Stomach (tissue), 4 donors: Measurements from ENCODE around the gene WNK1.

Experiments used
- POLR2A ChIP-seq, 4 donors: fragments of 450-650 bp; IDR thresholded peaks; one replicate each; pipeline ENCODE4 v1.6.1; 2016; ENCODE audit warnings: antibody characterized with exemption in 4 of 4, control low read depth in 2 of 4, mild to moderate bottlenecking in 1 of 4, moderate library complexity in 1 of 4
- TF ChIP-seq, protein P1 (sequence below), 7 experiments: fragments of 450-650 bp in 4 of 7; fragments of 200-600 bp in 3 of 7; sonication (generic) in 3 of 7; IDR thresholded peaks; one replicate each; pipeline ENCODE4 v1.5.1; 2016 to 2019; ENCODE audit warnings: antibody characterized with exemption in 7 of 7, control low read depth in 2 of 7, mild to moderate bottlenecking in 1 of 7

DNA sequence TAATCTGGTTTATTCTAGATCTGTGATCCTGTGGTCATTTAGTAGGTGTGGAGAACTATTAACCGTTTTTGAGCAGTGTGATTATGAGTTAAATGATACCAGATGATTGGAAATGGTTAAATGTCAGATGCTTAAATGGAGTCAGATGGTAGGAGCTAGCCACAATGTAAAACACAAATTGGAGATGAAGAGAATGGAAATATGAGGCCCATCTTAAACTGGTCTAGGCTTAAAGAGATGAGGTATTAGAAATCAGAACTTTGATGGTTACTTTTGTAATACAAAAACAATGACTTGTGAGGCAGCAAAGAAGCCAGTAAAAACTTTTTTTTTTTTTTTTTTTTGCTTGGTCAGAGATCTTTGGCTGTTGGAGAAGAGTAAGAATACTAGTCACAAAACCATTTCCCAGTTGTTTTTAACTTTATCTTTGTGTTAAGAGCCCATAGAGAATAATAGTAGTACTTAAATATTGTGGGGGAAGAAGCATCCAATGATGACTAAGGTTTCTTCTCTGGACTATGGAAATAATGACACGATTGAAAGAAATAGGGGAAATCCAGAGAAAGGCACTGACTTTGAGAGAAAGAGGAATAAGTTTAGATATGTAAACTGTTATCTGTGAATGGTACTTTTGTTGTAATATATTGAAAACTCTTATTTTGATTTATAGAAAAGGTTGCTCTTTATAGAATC, 95.9 kb downstream of the WNK1 start:
- TF ChIP-seq, protein P1, sequence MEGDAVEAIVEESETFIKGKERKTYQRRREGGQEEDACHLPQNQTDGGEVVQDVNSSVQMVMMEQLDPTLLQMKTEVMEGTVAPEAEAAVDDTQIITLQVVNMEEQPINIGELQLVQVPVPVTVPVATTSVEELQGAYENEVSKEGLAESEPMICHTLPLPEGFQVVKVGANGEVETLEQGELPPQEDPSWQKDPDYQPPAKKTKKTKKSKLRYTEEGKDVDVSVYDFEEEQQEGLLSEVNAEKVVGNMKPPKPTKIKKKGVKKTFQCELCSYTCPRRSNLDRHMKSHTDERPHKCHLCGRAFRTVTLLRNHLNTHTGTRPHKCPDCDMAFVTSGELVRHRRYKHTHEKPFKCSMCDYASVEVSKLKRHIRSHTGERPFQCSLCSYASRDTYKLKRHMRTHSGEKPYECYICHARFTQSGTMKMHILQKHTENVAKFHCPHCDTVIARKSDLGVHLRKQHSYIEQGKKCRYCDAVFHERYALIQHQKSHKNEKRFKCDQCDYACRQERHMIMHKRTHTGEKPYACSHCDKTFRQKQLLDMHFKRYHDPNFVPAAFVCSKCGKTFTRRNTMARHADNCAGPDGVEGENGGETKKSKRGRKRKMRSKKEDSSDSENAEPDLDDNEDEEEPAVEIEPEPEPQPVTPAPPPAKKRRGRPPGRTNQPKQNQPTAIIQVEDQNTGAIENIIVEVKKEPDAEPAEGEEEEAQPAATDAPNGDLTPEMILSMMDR (IDR thresholded peaks at IDR 0.05): no peak
- no peak for TF ChIP-seq POLR2A (IDR thresholded peaks at IDR 0.05)
